Kidney epithelial cell (primary cell): ENCODE measurements around the gene CDKAL1. TPM values are rescaled to one million over a fixed set of nuclear protein-coding genes. Genes with fewer than 3 reads are reported as not detected.

Experiments
- DNase-seq: peaks from one replicate; pipeline ENCODE4 v3.0.0-alpha.2; 2010; ENCODE audit warnings: low read depth
- H3K27me3 ChIP-seq: 2 replicates; pipeline ENCODE4 v1.6.0; 2011; ENCODE audit warnings: low read length; ENCODE audit not compliant: control insufficient read depth, insufficient read depth
- H3K36me3 ChIP-seq: 2 replicates; pipeline ENCODE4 v1.5.1; 2011; ENCODE audit warnings: low read length; ENCODE audit not compliant: control insufficient read depth, insufficient read depth
- H3K4me3 ChIP-seq: 2 replicates; pipeline ENCODE4 v1.5.1; 2011; ENCODE audit warnings: low read depth, mild to moderate bottlenecking, control low read depth, low read length
- total RNA-seq: library from RNA; depleted of rRNA; stranded (reverse); fragments of >200 nt; gene quantifications from 2 replicates; pipeline ENCODE4 v1.2.3, GENCODE V29; 2015
- TF ChIP-seq, protein P1 (sequence below): IDR thresholded peaks from 2 replicates; pipeline ENCODE4 v1.5.1; 2011; ENCODE audit warnings: mild to moderate bottlenecking, moderate library complexity, low read length, control low read depth, inconsistent platforms; ENCODE audit not compliant: insufficient read depth, poor library complexity, severe bottlenecking

The CDKAL1 gene
- total RNA-seq, 1 donor from 2014 or later = 15.0 TPM

- no peaks in the 10 kb centered on the region for H3K36me3 ChIP-seq
- no peaks in the 10 kb centered on the region for H3K27me3 ChIP-seq
- no peak overlapping the region for H3K4me3 ChIP-seq
- no peak for DNase-seq
- TF ChIP-seq, protein P1, sequence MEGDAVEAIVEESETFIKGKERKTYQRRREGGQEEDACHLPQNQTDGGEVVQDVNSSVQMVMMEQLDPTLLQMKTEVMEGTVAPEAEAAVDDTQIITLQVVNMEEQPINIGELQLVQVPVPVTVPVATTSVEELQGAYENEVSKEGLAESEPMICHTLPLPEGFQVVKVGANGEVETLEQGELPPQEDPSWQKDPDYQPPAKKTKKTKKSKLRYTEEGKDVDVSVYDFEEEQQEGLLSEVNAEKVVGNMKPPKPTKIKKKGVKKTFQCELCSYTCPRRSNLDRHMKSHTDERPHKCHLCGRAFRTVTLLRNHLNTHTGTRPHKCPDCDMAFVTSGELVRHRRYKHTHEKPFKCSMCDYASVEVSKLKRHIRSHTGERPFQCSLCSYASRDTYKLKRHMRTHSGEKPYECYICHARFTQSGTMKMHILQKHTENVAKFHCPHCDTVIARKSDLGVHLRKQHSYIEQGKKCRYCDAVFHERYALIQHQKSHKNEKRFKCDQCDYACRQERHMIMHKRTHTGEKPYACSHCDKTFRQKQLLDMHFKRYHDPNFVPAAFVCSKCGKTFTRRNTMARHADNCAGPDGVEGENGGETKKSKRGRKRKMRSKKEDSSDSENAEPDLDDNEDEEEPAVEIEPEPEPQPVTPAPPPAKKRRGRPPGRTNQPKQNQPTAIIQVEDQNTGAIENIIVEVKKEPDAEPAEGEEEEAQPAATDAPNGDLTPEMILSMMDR = no peak
Measured at GRCh38 chr6:20777801-20778200, 243.5 kb downstream of the CDKAL1 start.

GRCh38 chr6:20778459-20778858, 244.2 kb downstream of the CDKAL1 start:
- no peaks in the 10 kb centered on the region for H3K36me3 ChIP-seq
- no peak overlapping the region for H3K4me3 ChIP-seq
- TF ChIP-seq, protein P1 = no peak
- DNase-seq = no peak
- H3K27me3 ChIP-seq = no peaks in the 10 kb centered on the region

DNA sequence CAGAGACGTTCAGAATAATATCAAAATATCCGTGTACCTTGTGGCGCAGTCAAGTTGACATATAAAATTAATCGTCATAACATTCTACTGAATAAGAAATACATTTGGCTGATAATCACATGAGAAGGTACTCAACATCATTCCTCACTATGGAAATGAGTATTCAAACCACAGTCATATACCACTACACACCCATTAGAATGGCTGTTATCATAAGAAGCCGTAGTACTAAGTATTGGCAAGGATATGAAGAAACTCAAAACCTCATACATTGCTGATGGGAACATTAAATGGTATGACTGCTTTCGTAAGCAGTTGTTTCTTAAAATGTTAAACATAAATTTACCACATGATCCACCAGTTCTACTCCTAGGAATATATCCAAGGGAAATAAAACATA, 244.7 kb downstream of the CDKAL1 start:
- DNase-seq = no peak
- no peak overlapping the region for H3K4me3 ChIP-seq
- H3K36me3 ChIP-seq = no peaks in the 10 kb centered on the region
- no peaks in the 10 kb centered on the region for H3K27me3 ChIP-seq
- TF ChIP-seq, protein P1 = no peak

DNA sequence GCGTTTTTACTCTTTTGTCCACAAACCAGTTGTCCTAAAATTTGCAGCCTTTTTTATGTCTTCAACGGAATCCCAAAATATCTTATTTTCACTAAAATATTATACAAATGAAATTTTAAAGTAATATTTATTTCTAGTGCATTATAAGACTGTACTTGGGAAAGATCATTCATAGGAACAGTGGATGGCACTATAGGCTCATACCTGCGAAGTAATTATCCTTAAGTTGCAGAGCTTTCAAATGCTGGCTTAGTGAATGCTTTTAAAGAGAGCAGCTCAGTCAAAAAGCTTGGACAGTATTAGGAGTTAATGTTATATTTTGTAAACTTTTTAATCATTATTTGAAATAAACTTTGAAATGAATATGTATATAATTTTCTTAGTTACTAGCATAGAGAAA, 254.9 kb downstream of the CDKAL1 start:
- DNase-seq = no peak
- TF ChIP-seq, protein P1 = peak; percentile 21
- Histone ChIP-seq H3K27me3 (no peaks in the 10 kb centered on the region), H3K4me3 (no peak overlapping the region), H3K36me3 (no peaks in the 10 kb centered on the region)

GRCh38 chr6:20790032-20790791, 256.0 kb downstream of the CDKAL1 start:
- no peak overlapping the region for H3K4me3 ChIP-seq
- no peak for DNase-seq
- no peaks in the 10 kb centered on the region for H3K36me3 ChIP-seq
- TF ChIP-seq, protein P1 = no peak
- H3K27me3 ChIP-seq = no peaks in the 10 kb centered on the region

- H3K27me3 ChIP-seq = no peaks in the 10 kb centered on the region
- TF ChIP-seq, protein P1 = no peak
- no peak overlapping the region for H3K4me3 ChIP-seq
- no peak for DNase-seq
- no peaks in the 10 kb centered on the region for H3K36me3 ChIP-seq
Measured at GRCh38 chr6:20791074-20791473, 256.8 kb downstream of the CDKAL1 start.
